SIG-M5 (cell line): Measurements from ENCODE around the gene PKD1.
"Not testable (repeated sequence)": the region's sequence is repeated elsewhere in the genome, so short reads cannot be mapped to it uniquely, and the experiment has no call there.

Experiments
- DNase-seq: peaks from one replicate; lab custom pipeline; 2025; lab: John Stamatoyannopoulos, UW

Gene PKD1

GRCh38 chr16:2107121-2107790, 28.4 kb downstream of the PKD1 start:
- not testable (repeated sequence) for DNase-seq

GRCh38 chr16:2106211-2106610, 29.5 kb downstream of the PKD1 start:
- not testable (repeated sequence) for DNase-seq

- DNase-seq: not testable (repeated sequence)
These were observed 29.9 kb downstream of the PKD1 start for GRCh38 chr16:2105769-2106168.

GRCh38 chr16:2105291-2105690, 30.4 kb downstream of the PKD1 start:
- not testable (repeated sequence) for DNase-seq

GRCh38 chr16:2104464-2104863, 31.2 kb downstream of the PKD1 start:
- not testable (repeated sequence) for DNase-seq

GRCh38 chr16:2102471-2102870, 33.2 kb downstream of the PKD1 start:
- no peak for DNase-seq

- not testable (repeated sequence) for DNase-seq
These were observed 34.1 kb downstream of the PKD1 start for GRCh38 chr16:2101581-2101980.

- not testable (repeated sequence) for DNase-seq
These were observed 38.0 kb downstream of the PKD1 start for GRCh38 chr16:2097689-2098088.

- no peak for DNase-seq
These were observed 38.7 kb downstream of the PKD1 start for GRCh38 chr16:2096853-2097595.

- no peak for DNase-seq
These were observed 39.6 kb downstream of the PKD1 start for GRCh38 chr16:2095918-2096582.

GRCh38 chr16:2095315-2095853, 40.3 kb downstream of the PKD1 start:
- DNase-seq: no peak

GRCh38 chr16:2093793-2094192, 41.9 kb downstream of the PKD1 start:
- no peak for DNase-seq

GRCh38 chr16:2092866-2093265, 42.8 kb downstream of the PKD1 start:
- no peak for DNase-seq

- DNase-seq: no peak
These were observed 43.5 kb downstream of the PKD1 start for GRCh38 chr16:2092256-2092620.

- DNase-seq: no peak
These were observed 44.0 kb downstream of the PKD1 start for GRCh38 chr16:2091547-2092255.

GRCh38 chr16:2090777-2091546, 44.7 kb downstream of the PKD1 start:
- DNase-seq: no peak

GRCh38 chr16:2090481-2090776, 45.3 kb downstream of the PKD1 start:
- DNase-seq: no peak

GRCh38 chr16:2089706-2090480, 45.8 kb downstream of the PKD1 start:
- no peak for DNase-seq

GRCh38 chr16:2088759-2089358, 46.8 kb downstream of the PKD1 start:
- no peak for DNase-seq
